HG02943 (cell line): ENCODE data around the gene GNS.

Experiments
- ATAC-seq: cut with Tn5 transposase; IDR thresholded peaks from one replicate; pipeline ENCODE4 v1.9.1; 2021; ENCODE audit warnings: mild to moderate bottlenecking, low read depth, moderate library complexity; ENCODE audit not compliant: unreplicated experiment

The GNS gene

GRCh38 chr12:64680235-64680634, 79.0 kb downstream of the GNS start:
- ATAC-seq, result no peak

- ATAC-seq, result no peak
These were observed 79.7 kb downstream of the GNS start for GRCh38 chr12:64679487-64680001.

- no peak for ATAC-seq
These were observed 80.4 kb downstream of the GNS start for GRCh38 chr12:64678835-64679234.

GRCh38 chr12:64678248-64678647, 81.0 kb downstream of the GNS start:
- ATAC-seq, result no peak

- ATAC-seq, result no peak
These were observed 83.4 kb downstream of the GNS start for GRCh38 chr12:64675795-64676194.

- no peak for ATAC-seq
These were observed 84.8 kb downstream of the GNS start for GRCh38 chr12:64674367-64674922.

- ATAC-seq, result no peak
These were observed 85.6 kb downstream of the GNS start for GRCh38 chr12:64673490-64674169.

GRCh38 chr12:64672925-64673409, 86.2 kb downstream of the GNS start:
- ATAC-seq, result no peak

- no peak for ATAC-seq
These were observed 87.5 kb downstream of the GNS start for GRCh38 chr12:64671681-64672080.

GRCh38 chr12:64670919-64671639, 88.1 kb downstream of the GNS start:
- no peak for ATAC-seq

- ATAC-seq, result no peak
These were observed 89.2 kb downstream of the GNS start for GRCh38 chr12:64670019-64670418.

GRCh38 chr12:64669270-64669842, 89.8 kb downstream of the GNS start:
- ATAC-seq, result peak; percentile 72

GRCh38 chr12:64667793-64668192, 91.4 kb downstream of the GNS start:
- no peak for ATAC-seq

- peak; percentile 3 for ATAC-seq
These were observed 92.9 kb downstream of the GNS start for GRCh38 chr12:64666054-64666914.

- ATAC-seq, result peak; percentile 44
These were observed 93.7 kb downstream of the GNS start for GRCh38 chr12:64665514-64665913.
